NCI-H510A treated with DMSO at 0.1 percent for 48 hours (cell line): Measurements from ENCODE around the gene CCNL2.
"Not testable (repeated sequence)": the region's sequence is repeated elsewhere in the genome, so short reads cannot be mapped to it uniquely, and the experiment has no call there.

ENCODE experiments used
- DNase-seq: peaks from one replicate; lab custom pipeline; 2025; lab: John Stamatoyannopoulos, UW

CCNL2 gene

DNA sequence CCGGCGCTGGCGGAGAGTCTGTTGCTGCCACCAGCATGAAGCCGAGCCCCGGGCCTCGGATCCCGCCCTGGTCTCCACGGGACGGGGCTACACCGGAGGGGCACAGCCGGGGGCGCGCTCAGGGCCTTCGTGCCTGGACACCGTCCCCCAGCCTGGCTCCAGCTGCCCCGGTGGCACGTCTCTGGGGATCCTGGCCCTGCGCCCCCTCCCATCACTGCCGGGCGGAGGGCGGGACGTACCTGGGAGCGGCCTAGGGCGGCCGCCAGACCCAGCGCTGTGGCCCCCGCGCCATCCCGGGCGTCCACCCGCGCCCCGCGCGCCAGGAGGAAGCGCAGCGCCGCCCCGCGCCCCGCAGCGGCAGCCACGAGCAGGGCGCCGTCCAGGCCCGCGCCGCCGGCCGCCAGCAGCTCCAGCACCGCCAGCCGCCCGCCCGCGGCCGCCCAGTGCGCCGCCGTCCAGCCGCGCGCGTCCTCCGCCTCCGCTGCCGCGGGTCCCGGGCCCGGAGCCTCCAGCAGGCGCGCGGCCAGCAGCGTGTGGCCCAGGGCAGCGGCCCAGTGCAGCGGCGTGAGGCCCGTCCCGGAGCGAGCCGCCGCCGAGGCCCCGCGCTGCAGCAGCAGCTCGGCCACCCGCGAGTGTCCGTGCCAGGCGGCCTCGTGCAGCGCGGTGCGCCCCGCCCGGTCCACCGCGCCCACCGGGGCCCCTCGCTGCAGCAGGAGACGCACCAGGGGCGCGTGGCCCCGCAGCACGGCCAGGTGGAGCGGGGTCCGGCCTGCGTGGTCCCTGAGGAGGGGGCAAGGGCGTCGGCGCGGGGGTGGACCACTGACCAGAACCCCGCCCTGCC is 20.9 kb upstream of the CCNL2 start:
- peak; percentile 68 for DNase-seq

- no peak for DNase-seq
Observed at GRCh38 chr1:1419363-1419812, 20.3 kb upstream of the CCNL2 start.

GRCh38 chr1:1418464-1419362 is 19.6 kb upstream of the CCNL2 start:
- DNase-seq = no peak

DNA sequence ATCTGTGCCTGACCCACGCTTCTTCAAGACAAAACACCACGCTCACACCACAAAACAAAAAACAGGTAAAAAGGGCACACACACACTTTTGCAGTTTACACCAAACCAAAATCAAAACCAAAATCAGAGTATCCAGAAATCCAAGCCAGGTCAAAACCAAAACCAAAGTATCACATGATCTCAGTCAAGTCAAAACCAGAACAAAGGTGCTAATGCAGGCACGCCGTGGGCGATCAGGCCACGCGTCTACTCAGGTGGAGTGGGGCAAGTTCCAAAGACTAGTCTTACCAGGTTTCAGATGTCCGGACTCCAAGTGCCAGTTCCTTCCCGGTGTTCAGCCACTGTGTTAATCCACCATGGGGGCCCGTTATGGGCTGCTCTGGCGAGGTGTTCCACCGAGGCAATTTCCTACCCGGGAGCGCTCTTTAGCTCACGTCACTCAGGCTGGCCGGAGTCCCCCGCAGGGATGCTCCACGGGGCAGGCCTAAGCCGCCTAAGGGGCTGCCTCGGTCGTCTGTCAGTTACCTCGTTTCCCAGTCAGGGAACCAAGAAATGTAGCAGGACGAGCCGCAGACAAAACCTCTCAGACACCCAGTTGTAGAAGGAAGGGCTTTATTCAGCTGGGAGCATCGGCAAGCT is 18.8 kb upstream of the CCNL2 start:
- peak; percentile 54 for DNase-seq

DNA sequence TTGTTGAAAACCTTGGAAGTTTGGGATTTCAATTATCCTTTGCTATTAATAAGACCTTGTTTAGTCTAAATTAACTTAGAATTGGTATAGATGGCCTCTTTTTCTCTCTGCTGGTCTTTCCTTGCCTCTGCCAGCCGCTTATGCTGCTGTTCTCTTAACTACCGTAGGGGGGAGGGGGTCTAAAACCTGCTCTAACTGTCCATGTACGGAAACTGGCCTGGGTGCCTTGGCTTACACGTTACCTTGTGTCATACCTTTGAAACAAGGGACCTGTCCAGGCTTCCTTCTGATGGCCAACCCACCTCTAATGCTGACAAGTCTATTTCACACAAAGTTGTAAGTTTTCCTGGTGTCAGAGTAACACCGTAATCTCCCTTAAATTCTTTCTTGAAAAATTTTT is 18.3 kb upstream of the CCNL2 start:
- DNase-seq = peak; percentile 92

GRCh38 chr1:1415751-1416150 is 16.6 kb upstream of the CCNL2 start:
- DNase-seq = no peak

DNA sequence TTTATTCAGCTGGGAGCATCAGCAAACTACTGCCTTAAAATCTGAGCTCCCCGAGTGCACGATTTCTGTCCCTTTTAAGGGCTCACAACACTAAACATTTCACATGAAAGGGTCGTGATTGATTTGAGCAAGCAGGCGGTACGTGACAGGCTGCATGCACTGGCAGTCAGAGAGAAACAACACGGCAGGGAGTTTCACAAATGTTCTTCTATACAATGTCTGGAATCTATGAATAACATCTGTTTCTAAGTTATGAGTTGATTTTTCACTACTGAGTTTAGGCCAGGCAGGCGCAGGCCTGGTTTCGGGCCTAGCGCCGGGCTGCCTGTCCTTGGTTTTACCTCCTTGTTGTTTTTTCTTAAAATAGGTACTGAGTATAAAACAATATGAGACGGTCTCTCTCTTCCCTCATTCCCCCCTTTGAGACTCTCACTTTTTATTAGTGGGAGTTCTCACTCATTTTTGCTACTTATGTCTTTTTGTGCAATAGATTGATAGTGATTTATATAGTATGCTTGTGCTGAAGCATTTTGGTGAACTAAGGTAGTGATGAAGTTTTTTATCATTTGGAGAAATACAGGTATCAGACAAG is 13.3 kb upstream of the CCNL2 start:
- not testable (repeated sequence) for DNase-seq

DNA sequence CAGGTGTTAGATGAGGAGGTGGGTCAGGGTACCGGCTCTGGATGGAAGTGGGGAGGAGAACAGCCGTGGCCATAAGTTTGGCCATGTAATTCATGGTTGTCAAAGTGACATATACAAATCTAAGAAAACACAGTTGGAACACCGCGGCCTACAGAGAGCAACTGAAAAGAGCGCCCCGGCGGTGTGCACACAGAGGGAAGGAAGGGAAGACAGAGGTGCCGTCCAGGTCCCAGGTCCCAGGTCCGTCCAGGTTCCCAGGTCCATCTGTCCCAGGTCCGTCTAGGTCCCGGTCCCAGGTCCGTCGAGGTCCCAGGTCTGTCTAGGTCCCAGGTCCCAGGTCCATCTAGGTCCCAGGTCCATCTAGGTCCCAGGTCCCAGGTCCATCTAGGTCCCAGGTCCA is 12.5 kb upstream of the CCNL2 start:
- DNase-seq = no peak

GRCh38 chr1:1410238-1410637 is 11.1 kb upstream of the CCNL2 start:
- not testable (repeated sequence) for DNase-seq

- peak; percentile 32 for DNase-seq
Observed at GRCh38 chr1:1407636-1408318, 8.6 kb upstream of the CCNL2 start.

DNA sequence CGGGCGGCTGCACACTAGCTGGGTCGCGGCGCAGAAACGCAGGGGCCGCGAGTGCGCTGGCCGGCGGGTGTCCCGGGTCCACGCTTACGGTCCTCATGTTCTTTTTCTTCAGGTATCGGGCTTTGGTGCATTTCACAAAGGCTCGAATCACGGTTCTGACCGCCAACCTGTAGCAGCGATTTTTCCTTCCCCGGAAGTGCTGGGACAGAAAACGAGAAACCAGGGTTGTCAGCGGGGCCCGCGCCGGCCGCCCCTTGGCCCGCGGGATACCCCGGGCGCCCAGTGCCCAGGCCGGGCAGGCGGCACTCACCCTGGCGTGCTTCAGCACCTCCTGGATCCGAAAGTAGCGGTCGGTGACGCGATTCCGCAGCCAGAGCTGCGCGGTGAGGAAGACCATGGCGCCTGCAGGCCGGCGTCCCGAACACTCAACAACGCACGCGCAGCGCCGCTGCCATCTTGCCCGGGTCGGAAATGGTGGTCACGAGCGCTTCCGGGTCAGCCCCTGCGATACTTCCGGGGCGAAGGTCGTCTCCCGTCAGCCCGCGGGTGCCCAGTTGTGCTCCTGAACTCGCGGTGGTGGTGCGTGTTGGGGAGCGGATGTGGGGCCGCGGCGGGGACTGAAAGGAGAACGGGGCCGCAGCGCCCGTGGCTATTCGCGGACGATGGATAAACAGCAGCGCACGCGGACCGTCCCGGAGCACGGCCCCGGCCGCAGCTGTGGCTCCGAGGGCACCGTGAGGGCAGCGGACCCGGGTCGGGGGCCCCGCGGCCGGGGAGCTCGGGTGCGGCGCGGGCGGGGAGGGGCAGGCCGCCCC is 7.9 kb upstream of the CCNL2 start, which contains the start of gene MRPL20:
TSS of gene MRPL20 (minus strand) at position 473 of the 815 bp plus-strand sequence. CDS start at position 397, 76 bp downstream.
- peak; percentile 100 for DNase-seq

- DNase-seq = peak; percentile 56
Observed at GRCh38 chr1:1406101-1406820, 7.1 kb upstream of the CCNL2 start.

DNA sequence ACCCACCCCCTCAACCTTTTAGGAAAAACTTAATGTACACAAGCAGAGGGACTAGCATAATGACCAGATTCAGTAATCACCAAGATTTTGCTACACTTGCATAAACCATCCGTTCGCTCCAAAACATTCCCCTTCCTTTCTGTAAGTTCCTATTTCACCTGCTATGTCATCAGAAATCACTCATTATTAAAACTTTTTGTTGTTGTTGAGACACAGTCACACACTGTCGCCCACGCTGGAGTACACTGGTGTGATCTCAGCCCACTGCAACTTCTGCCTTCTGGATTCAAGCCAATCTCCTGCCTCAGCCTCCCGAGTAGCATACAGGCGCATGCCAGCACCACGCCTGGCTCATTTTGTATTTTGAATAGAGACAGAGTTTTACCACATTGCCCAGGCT is 4.5 kb upstream of the CCNL2 start:
- no peak for DNase-seq

- DNase-seq = not testable (repeated sequence)
Observed at GRCh38 chr1:1402901-1403392, 3.8 kb upstream of the CCNL2 start.

- peak; percentile 85 for DNase-seq
Observed at GRCh38 chr1:1402072-1402900, 3.2 kb upstream of the CCNL2 start.

- DNase-seq = no peak
Observed at GRCh38 chr1:1401457-1402010, 2.4 kb upstream of the CCNL2 start.

DNA sequence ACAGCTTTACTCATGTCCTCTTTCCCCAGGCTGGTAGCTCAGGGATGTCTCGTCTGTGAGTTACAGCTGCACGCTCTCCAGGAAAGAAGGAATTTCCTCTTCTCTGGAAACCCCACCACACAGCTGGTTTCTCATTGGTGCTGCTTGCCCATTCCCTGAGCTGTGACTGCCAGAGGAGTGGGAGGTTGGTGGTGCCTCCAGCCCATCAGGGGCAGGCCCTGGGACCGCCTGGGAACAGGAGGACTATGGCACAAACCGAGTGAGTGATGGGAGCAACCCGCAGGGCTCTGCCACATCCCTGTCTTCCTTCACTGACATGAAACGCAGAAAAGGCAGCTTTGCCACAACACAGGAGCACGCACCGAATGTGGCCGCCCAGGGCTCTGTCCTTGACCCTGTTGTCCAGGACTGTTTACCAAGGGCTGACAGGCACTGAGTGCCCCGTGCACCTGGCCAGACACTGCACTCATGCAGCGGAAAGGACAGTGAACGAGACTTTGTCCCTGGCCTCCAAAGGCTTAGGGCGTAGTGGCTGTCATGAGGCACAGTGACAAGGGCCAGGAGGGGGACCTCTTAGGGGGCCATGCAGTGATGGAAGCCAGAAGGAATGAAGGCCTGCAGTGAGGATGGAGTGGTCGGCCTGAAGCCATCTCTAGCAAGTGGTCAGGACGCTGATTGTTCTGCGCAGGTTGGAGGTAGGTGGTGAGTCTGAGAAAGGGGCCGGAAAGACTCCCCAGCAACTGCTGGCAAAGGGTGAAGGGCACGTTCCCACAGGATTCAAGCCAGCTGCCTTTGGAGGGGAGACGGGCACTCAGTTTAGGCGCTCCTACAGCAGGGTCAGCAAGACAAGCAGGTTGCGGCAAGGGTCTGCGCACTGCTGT is 1.7 kb upstream of the CCNL2 start:
- DNase-seq = no peak
